H1 (cell line): ENCODE measurements around the gene MBNL2. TPM values are rescaled to one million over a fixed set of nuclear protein-coding genes. Genes with fewer than 3 reads are reported as not detected.

ENCODE experiments used
- CTCF ChIA-PET: fragments of 300-600 bp; sonication (Branson Sonifier 250); formaldehyde crosslinking; loops from one replicate; lab custom pipeline; 2021; ENCODE audit not compliant: partially characterized antibody; lab: Charles Lee
- POLR2A ChIA-PET: fragments of 300-600 bp; sonication (Branson Sonifier 250); formaldehyde crosslinking; loops from one replicate; lab custom pipeline; 2021; ENCODE audit warnings: inconsistent platforms; ENCODE audit not compliant: partially characterized antibody; lab: Charles Lee
- DNase-seq, 2 experiments: peaks; one replicate each; pipeline versions ENCODE4 v3.0.0 to v3.0.0-alpha.2; 2010 to 2022; ENCODE audit warnings: low spot score in 2 of 2, low read depth in 1 of 2, mixed read lengths in 1 of 2
- FAIRE-seq: peaks from 2 replicates; lab custom pipeline; 2011; peaks lifted over from hg19 to GRCh38; lab: Jason Lieb, UNC
- H2AFZ ChIP-seq: 2 replicates; pipeline ENCODE4 v1.8.1; 2012; ENCODE audit warnings: low read length, inconsistent platforms
- H2AK5ac ChIP-seq: 2 replicates; pipeline ENCODE4 v1.6.1; 2013; ENCODE audit warnings: low read depth, low read length
- H2BK120ac ChIP-seq: replicated peaks from 2 replicates; pipeline ENCODE3; 2013; ENCODE audit warnings: low read depth, low read length, inconsistent platforms
- H2BK12ac ChIP-seq: 2 replicates; pipeline ENCODE4 v1.6.1; 2013; ENCODE audit warnings: low read depth, low read length
- H2BK15ac ChIP-seq: 2 replicates; pipeline ENCODE4 v1.6.1; 2013; ENCODE audit warnings: low read length
- H2BK20ac ChIP-seq: 2 replicates; pipeline ENCODE4 v1.6.1; 2013; ENCODE audit warnings: low read length
- H2BK5ac ChIP-seq: 2 replicates; pipeline ENCODE4 v1.6.1; 2013; ENCODE audit warnings: low read depth, low read length
- H3K14ac ChIP-seq: 2 replicates; pipeline ENCODE4 v1.6.1; 2013; ENCODE audit warnings: inconsistent platforms; ENCODE audit not compliant: insufficient read length
- H3K18ac ChIP-seq: 2 replicates; pipeline ENCODE4 v1.6.1; 2013; ENCODE audit warnings: low read length; ENCODE audit errors: extremely low read depth
- H3K23ac ChIP-seq: 2 replicates; pipeline ENCODE4 v1.6.1; 2013; ENCODE audit warnings: inconsistent platforms; ENCODE audit not compliant: insufficient read length
- H3K23me2 ChIP-seq: 2 replicates; pipeline ENCODE4 v1.6.1; 2013; ENCODE audit warnings: low read depth, low read length
- H3K27ac ChIP-seq: 2 replicates; pipeline ENCODE4 v1.6.1; 2011; ENCODE audit warnings: low read depth, low read length, inconsistent platforms
- H3K27me3 ChIP-seq, 4 experiments: replicated peaks in 1 of 4; 1 replicate in 1 of 4; 2 replicates in 3 of 4; pipeline versions ENCODE4 v1.6.1 to v1.8.1; 2011 to 2013; ENCODE audit warnings: low read length in 3 of 4, mild to moderate bottlenecking in 3 of 4, inconsistent platforms in 2 of 4, mixed read lengths in 2 of 4, moderate library complexity in 1 of 4; ENCODE audit not compliant: control insufficient read depth in 3 of 4, insufficient read depth in 3 of 4; ENCODE audit errors: extremely low read depth in 1 of 4
- H3K36me3 ChIP-seq, 4 experiments: 2 replicates each; pipeline versions ENCODE4 v1.6.1 to v1.8.1; 2011 to 2013; ENCODE audit warnings: mild to moderate bottlenecking in 4 of 4, low read length in 3 of 4, moderate library complexity in 2 of 4, control low read depth in 1 of 4, inconsistent platforms in 1 of 4; ENCODE audit not compliant: insufficient read depth in 4 of 4, control insufficient read depth in 2 of 4
- H3K4ac ChIP-seq: replicated peaks from 2 replicates; pipeline ENCODE3; 2013; ENCODE audit warnings: low read length, low read depth, mixed read lengths, inconsistent platforms; ENCODE audit not compliant: insufficient read length
- H3K4me1 ChIP-seq, 4 experiments: replicated peaks in 1 of 4; 1 replicate in 1 of 4; 2 replicates in 3 of 4; pipeline versions ENCODE4 v1.6.1 to v1.8.1; 2011 to 2013; ENCODE audit warnings: low read length in 3 of 4, inconsistent platforms in 2 of 4, mixed read lengths in 1 of 4; ENCODE audit not compliant: insufficient read depth in 4 of 4, control insufficient read depth in 3 of 4
- H3K4me2 ChIP-seq, 2 experiments: 2 replicates each; pipeline versions ENCODE4 v1.6.1 to v1.8.1; 2011 to 2013; ENCODE audit warnings: low read depth in 2 of 2, low read length in 2 of 2, control low read depth in 1 of 2, inconsistent platforms in 1 of 2, mild to moderate bottlenecking in 1 of 2; ENCODE audit not compliant: insufficient read depth in 1 of 2
- H3K4me3 ChIP-seq, 4 experiments: fragments of 200-600, 300-600 bp in 1 of 4; sonication (generic), shearing (Covaris generic), sonication (Bioruptor Twin) in 1 of 4; 2 replicates each; pipeline versions ENCODE4 v1.5.1 to v1.8.1; 2011 to 2016; ENCODE audit warnings: low read length in 4 of 4, low read depth in 3 of 4, control low read depth in 2 of 4, inconsistent platforms in 2 of 4, mild to moderate bottlenecking in 2 of 4, mixed read lengths in 1 of 4, moderate library complexity in 1 of 4; ENCODE audit not compliant: insufficient read depth in 2 of 4; ENCODE audit errors: extremely low read depth in 1 of 4
- H3K56ac ChIP-seq: replicated peaks from 2 replicates; pipeline ENCODE3; 2013; ENCODE audit warnings: low read depth, mild to moderate bottlenecking, mixed read lengths, low read length, inconsistent platforms; ENCODE audit not compliant: insufficient read length
- H3K79me1 ChIP-seq: 2 replicates; pipeline ENCODE4 v1.6.1; 2013; ENCODE audit warnings: low read depth, low read length, control low read depth
- H3K79me2 ChIP-seq, 2 experiments: 2 replicates each; pipeline versions ENCODE4 v1.6.1 to v1.8.1; 2012 to 2013; ENCODE audit warnings: low read length in 2 of 2, mild to moderate bottlenecking in 2 of 2, inconsistent platforms in 1 of 2; ENCODE audit not compliant: insufficient read depth in 2 of 2, control insufficient read depth in 1 of 2
- H3K9ac ChIP-seq, 4 experiments: replicated peaks in 1 of 4; 1 replicate in 1 of 4; 2 replicates in 3 of 4; pipeline versions ENCODE4 v1.6.1 to v1.8.1; 2011 to 2013; ENCODE audit warnings: low read depth in 3 of 4, low read length in 3 of 4, control low read depth in 2 of 4, mild to moderate bottlenecking in 2 of 4, moderate library complexity in 2 of 4, inconsistent platforms in 1 of 4; ENCODE audit errors: extremely low read depth in 1 of 4
- H3K9me3 ChIP-seq, 2 experiments: 2 replicates each; pipeline versions ENCODE4 v1.6.1 to v1.8.1; 2012 to 2013; ENCODE audit warnings: mild to moderate bottlenecking in 2 of 2, moderate library complexity in 2 of 2, control low read depth in 1 of 2, inconsistent platforms in 1 of 2, low read depth in 1 of 2, low read length in 1 of 2, mixed read lengths in 1 of 2; ENCODE audit not compliant: insufficient read depth in 2 of 2
- H4K20me1 ChIP-seq, 2 experiments: replicated peaks in 1 of 2; 2 replicates each; pipeline versions ENCODE3 to v1.8.1; 2011 to 2013; ENCODE audit warnings: inconsistent platforms in 2 of 2, low read length in 2 of 2, mild to moderate bottlenecking in 1 of 2; ENCODE audit not compliant: insufficient read depth in 2 of 2, control insufficient read depth in 1 of 2
- H4K5ac ChIP-seq: 2 replicates; pipeline ENCODE4 v1.6.1; 2013; ENCODE audit warnings: low read length, low read depth, mixed read lengths, inconsistent platforms; ENCODE audit not compliant: insufficient read length
- H4K8ac ChIP-seq: 2 replicates; pipeline ENCODE4 v1.8.0; 2013; ENCODE audit warnings: mild to moderate bottlenecking, moderate library complexity, low read length, inconsistent platforms; ENCODE audit not compliant: insufficient read depth; ENCODE audit errors: extremely low read depth
- H4K91ac ChIP-seq: replicated peaks from 2 replicates; pipeline ENCODE3; 2013; ENCODE audit warnings: low read length, mixed read lengths, inconsistent platforms; ENCODE audit not compliant: insufficient read length
- ASH2L ChIP-seq: fragments of 200-600, 300-600 bp; sonication (generic); IDR thresholded peaks from one replicate; pipeline ENCODE4 v1.7.1; 2017; ENCODE audit warnings: low read length
- ATF3 ChIP-seq: IDR thresholded peaks from 2 replicates; pipeline ENCODE4 v1.6.1; 2011; ENCODE audit warnings: low read depth, mild to moderate bottlenecking, low read length; ENCODE audit not compliant: insufficient read depth
- CEBPB ChIP-seq: IDR thresholded peaks from 2 replicates; pipeline ENCODE4 v1.6.1; 2012; ENCODE audit warnings: low read depth, low read length
- EP300 ChIP-seq, 2 experiments: IDR thresholded peaks; 1 replicate in 1 of 2; 2 replicates in 1 of 2; pipeline ENCODE4 v1.6.1; 2011 to 2012; ENCODE audit warnings: low read depth in 2 of 2, low read length in 2 of 2, mild to moderate bottlenecking in 2 of 2, borderline replicate concordance in 1 of 2, inconsistent platforms in 1 of 2, moderate library complexity in 1 of 2
- GTF2F1 ChIP-seq: IDR thresholded peaks from 2 replicates; pipeline ENCODE4 v1.6.1; 2012; ENCODE audit warnings: low read depth, low read length, improper control_type of control experiment, borderline replicate concordance
- KDM5A ChIP-seq: fragments of 200-600 bp; IDR thresholded peaks from 2 replicates; pipeline ENCODE4 v1.7.1; 2012; ENCODE audit warnings: mild to moderate bottlenecking, low read length, inconsistent platforms, mixed read lengths
- MAFK ChIP-seq: IDR thresholded peaks from 2 replicates; pipeline ENCODE4 v1.6.1; 2012; ENCODE audit warnings: low read depth, mild to moderate bottlenecking, improper control_type of control experiment, low read length
- PHF8 ChIP-seq: fragments of 200-600 bp; sonication (generic); conservative IDR thresholded peaks from 2 replicates; pipeline ENCODE4 v1.7.1; 2012; ENCODE audit warnings: low read depth, mild to moderate bottlenecking, inconsistent platforms, low read length, moderate library complexity
- POLR2A ChIP-seq, 2 experiments: IDR thresholded peaks; 1 replicate in 1 of 2; 2 replicates in 1 of 2; pipeline ENCODE4 v1.6.1; 2011; ENCODE audit warnings: low read depth in 2 of 2, low read length in 2 of 2, mild to moderate bottlenecking in 2 of 2; ENCODE audit errors: control extremely low read depth in 1 of 2
- RBBP5 ChIP-seq: IDR thresholded peaks from 2 replicates; pipeline ENCODE4 v1.7.1; 2012; ENCODE audit warnings: low read depth, mild to moderate bottlenecking, inconsistent platforms, low read length, moderate library complexity, borderline replicate concordance
- RFX5 ChIP-seq: IDR thresholded peaks from 2 replicates; pipeline ENCODE4 v1.6.1; 2011; ENCODE audit warnings: low read depth, low read length, improper control_type of control experiment, borderline replicate concordance
- RXRA ChIP-seq: IDR thresholded peaks from 2 replicates; pipeline ENCODE4 v1.6.1; 2011; ENCODE audit warnings: low read depth, mild to moderate bottlenecking, low read length, moderate library complexity; ENCODE audit not compliant: insufficient read depth
- SUZ12 ChIP-seq: fragments of 200-600 bp; sonication (generic); IDR thresholded peaks from 2 replicates; pipeline ENCODE4 v1.6.1; 2012; ENCODE audit warnings: mild to moderate bottlenecking, inconsistent platforms, low read length, moderate library complexity, mixed read lengths
- ZNF274 ChIP-seq: IDR thresholded peaks from 2 replicates; pipeline ENCODE4 v1.7.0; 2012; ENCODE audit warnings: low read length, borderline replicate concordance; ENCODE audit errors: extremely low read depth
- WGBS, 2 experiments: shearing (Covaris generic) in 1 of 2; methylation state at CpG; one replicate each; pipeline versions ENCODE4 v1.1.6 to v1.1.7; 2013 to 2015; ENCODE audit warnings: low lambda C conversion rate in 2 of 2, mixed read lengths in 2 of 2, inconsistent platforms in 1 of 2, low coverage in 1 of 2, missing lambda C conversion rate in 1 of 2; ENCODE audit not compliant: insufficient replicate concordance in 2 of 2, insufficient coverage in 1 of 2, insufficient read length in 1 of 2; ENCODE audit errors: extremely low coverage in 1 of 2, missing lambda C conversion rate in 1 of 2; 5-methylcytosine and 5-hydroxymethylcytosine counted together
- polyA plus RNA-seq, 7 experiments: library from polyadenylated mRNA; depleted of rRNA in 3 of 7; stranded (reverse) in 5 of 7; unstranded in 2 of 7; fragments of >200 nt in 5 of 7; fragments of 200-250 nt in 2 of 7; gene quantifications; 1 replicate in 5 of 7; 2 replicates in 1 of 7; 4 replicates in 1 of 7; pipeline versions ENCODE4 v1.2.1 to v1.2.3, GENCODE V29; 2011 to 2013; ENCODE audit warnings: missing spikeins in 2 of 7, mixed read lengths in 2 of 7
- total RNA-seq: library from RNA; stranded (reverse); fragmentation: NEBNext Ultra II Directional; extraction: Animal tissue kit (Norgen Biotek cat#: 25700); gene quantifications from 2 replicates; pipeline ENCODE4 v1.2.1, GENCODE V29; 2021

The MBNL2 gene
- total and polyA plus RNA-seq, 2 of the 8 experiments (the other 6 are each of a cell fraction or from before 2014, with no cell fraction given) = 1.0 to 2.6 TPM

GRCh38 chr13:97387485-97387839 lies 165.3 kb downstream of the MBNL2 start:
- H3K18ac ChIP-seq = no peak overlapping the region
- H2BK15ac ChIP-seq = no peak overlapping the region
- H3K4me3 ChIP-seq = no peak overlapping the region
- POLR2A ChIA-PET = no interaction called here
- DNase-seq = no peak
- H3K9ac ChIP-seq = no peak overlapping the region
- no peak overlapping the region for H4K91ac ChIP-seq
- no peak overlapping the region for H4K5ac ChIP-seq
- no peak overlapping the region for H3K14ac ChIP-seq
- H2BK20ac ChIP-seq = no peak overlapping the region
- H2BK120ac ChIP-seq = no peak overlapping the region
- H3K79me1 ChIP-seq = no peaks in the 10 kb centered on the region
- no peaks in the 10 kb centered on the region for H3K36me3 ChIP-seq
- no peaks in the 10 kb centered on the region for H3K79me2 ChIP-seq
- no peaks in the 10 kb centered on the region for H4K20me1 ChIP-seq
- 97% methylated on average over 5 of the region's 5 CpGs; no CpG with 5 or more reads in 1 of the 2 experiments for WGBS, 2 experiments
- no peak overlapping the region for H2BK12ac ChIP-seq
- H3K4me2 ChIP-seq = no peak overlapping the region
- no peak overlapping the region for H3K4ac ChIP-seq
- no peak overlapping the region for H2AK5ac ChIP-seq
- no peaks in the 10 kb centered on the region for H3K4me1 ChIP-seq
- no peaks in the 10 kb centered on the region for H3K23me2 ChIP-seq
- H3K23ac ChIP-seq = no peak overlapping the region
- CTCF ChIA-PET = interaction anchor here (1.1 to 1.5 kb wide), 2 partner anchors 11 to 428 kb away, joined by 3 to 5 read pairs; no protein-coding TSS in a partner anchor
- H3K27me3 ChIP-seq = no peaks in the 10 kb centered on the region
- FAIRE-seq = no peak
- no peak overlapping the region for H2BK5ac ChIP-seq
- no peak overlapping the region for H3K27ac ChIP-seq
- no peak overlapping the region for H3K56ac ChIP-seq
- no peaks in the 10 kb centered on the region for H3K9me3 ChIP-seq
- no peak overlapping the region for H4K8ac ChIP-seq
- TF ChIP-seq ZNF274 = no peak
- no peak for TF ChIP-seq SUZ12
- TF ChIP-seq RXRA = no peak
- no peak for TF ChIP-seq CEBPB
- TF ChIP-seq KDM5A = no peak
- no peak for TF ChIP-seq RBBP5
- no peak for TF ChIP-seq RFX5
- TF ChIP-seq MAFK = no peak
- no peak for TF ChIP-seq GTF2F1
- TF ChIP-seq ASH2L = no peak
- no peak for TF ChIP-seq POLR2A (IDR thresholded peaks at IDR 0.05; ENCODE audit: control extremely low read depth in 1 of 2, low read depth in 2 of 2, low read length in 2 of 2)
- no peak for TF ChIP-seq ATF3
- TF ChIP-seq PHF8 = no peak
- no peak for TF ChIP-seq EP300 (IDR thresholded peaks at IDR 0.05; ENCODE audit: borderline replicate concordance in 1 of 2, low read depth in 2 of 2, low read length in 2 of 2)
- no peak overlapping the region for H2AFZ ChIP-seq
